ENCODE measurements around the gene GALP.

The GALP gene

GRCh38 chr19:56199687-56200086 lies 23.9 kb downstream of the GALP start:
- TF ChIP-seq, protein P1, sequence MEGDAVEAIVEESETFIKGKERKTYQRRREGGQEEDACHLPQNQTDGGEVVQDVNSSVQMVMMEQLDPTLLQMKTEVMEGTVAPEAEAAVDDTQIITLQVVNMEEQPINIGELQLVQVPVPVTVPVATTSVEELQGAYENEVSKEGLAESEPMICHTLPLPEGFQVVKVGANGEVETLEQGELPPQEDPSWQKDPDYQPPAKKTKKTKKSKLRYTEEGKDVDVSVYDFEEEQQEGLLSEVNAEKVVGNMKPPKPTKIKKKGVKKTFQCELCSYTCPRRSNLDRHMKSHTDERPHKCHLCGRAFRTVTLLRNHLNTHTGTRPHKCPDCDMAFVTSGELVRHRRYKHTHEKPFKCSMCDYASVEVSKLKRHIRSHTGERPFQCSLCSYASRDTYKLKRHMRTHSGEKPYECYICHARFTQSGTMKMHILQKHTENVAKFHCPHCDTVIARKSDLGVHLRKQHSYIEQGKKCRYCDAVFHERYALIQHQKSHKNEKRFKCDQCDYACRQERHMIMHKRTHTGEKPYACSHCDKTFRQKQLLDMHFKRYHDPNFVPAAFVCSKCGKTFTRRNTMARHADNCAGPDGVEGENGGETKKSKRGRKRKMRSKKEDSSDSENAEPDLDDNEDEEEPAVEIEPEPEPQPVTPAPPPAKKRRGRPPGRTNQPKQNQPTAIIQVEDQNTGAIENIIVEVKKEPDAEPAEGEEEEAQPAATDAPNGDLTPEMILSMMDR (IDR thresholded peaks at IDR 0.05) = no peak

DNA sequence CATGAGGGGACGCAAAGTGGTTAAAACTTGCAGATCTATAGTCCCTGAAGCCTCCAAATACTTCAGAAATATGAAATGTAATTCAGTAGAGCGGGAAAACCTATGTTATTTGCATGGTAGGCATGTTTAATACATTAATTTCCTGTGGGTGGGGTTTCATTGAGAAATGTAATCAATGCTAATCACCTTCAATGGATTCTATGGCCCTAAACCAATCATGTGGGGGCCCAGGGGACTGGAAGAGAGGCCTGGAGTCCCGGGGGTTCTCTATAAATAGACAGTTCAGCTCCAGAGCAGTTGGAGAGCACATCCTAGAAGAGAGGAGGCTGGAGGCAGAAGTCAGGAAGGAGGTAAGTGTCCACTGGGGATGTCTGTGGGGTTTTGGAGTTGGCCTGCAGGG lies 26.2 kb downstream of the GALP start, which contains the start of gene ZSCAN5C:
Gene ZSCAN5C (plus strand): TSS at position 301 of the 400 bp plus-strand sequence. CDS start 3,641 bp downstream, outside the sequence.
- TF ChIP-seq, protein P1 (IDR thresholded peaks at IDR 0.05) = no peak

- TF ChIP-seq, protein P1 (IDR thresholded peaks at IDR 0.05) = no peak
Measured at GRCh38 chr19:56209091-56209490, 33.3 kb downstream of the GALP start.

DNA sequence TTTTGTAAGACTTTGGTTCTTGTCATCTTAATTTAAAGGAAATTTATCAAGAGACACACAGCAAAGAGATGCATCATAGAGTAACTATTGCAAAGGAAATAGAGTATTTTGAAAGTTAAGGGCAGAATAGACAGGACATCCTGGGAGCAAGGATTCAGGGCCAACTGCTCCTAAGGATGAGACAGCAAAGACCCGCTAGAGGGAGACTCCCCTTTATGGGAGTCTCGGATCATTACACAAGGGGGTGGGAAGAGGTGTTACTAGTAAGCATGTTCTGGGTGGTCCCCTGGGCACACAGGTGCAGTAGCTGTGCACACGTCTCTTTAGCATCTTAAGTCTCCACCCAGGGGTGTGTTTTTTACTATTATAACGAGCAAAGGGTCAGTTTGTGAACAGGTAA lies 35.9 kb downstream of the GALP start:
- TF ChIP-seq, protein P1 (IDR thresholded peaks at IDR 0.05) = no peak

DNA sequence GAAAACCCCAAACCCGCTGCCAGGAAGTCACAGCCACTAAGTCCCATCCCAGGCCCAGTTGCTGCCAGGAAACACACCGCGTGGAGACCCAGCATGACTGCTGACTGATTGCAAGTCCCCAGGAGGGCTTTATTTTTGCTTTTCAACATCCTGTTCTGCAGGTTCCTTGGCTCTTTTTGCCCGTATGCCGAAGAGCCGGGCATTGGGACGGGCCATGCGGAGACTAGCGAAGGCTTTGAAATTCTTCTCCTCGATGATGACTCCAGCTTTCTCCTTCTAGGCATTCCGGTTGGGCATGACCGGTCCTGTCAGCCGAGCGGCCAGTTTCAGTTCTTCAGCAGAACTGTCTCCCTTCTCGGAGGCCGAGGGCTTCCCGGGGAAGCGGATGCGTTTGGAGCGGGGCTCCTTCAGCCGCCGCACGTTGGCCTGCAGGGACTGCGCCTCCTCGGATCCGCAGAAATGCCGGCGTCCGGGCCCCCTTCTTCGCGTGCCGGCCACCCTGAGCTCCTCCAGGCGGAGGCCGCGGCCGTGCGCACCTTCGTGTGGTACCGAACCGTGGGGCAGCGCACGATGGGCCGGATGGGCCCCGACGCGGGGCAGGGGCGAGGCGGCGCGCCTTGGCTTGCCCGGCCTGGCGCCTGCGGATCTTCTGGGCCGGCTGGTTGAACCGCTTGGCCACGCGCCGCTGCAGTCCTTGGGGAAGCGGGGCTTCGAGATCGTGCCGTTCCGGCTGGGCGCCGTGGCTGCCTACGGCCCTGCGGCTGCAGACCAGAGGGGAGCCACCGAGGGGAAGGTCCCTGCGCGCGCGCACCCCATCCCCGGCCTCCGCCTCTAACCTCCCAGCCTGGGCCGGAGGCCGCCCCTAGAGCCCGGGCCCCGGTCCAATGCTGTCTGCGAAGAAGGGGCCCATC lies 41.5 kb downstream of the GALP start:
- TF ChIP-seq, protein P1 (IDR thresholded peaks at IDR 0.05) = no peak

GRCh38 chr19:56218961-56219360 lies 43.2 kb downstream of the GALP start:
- TF ChIP-seq, protein P1 (IDR thresholded peaks at IDR 0.05) = no peak

DNA sequence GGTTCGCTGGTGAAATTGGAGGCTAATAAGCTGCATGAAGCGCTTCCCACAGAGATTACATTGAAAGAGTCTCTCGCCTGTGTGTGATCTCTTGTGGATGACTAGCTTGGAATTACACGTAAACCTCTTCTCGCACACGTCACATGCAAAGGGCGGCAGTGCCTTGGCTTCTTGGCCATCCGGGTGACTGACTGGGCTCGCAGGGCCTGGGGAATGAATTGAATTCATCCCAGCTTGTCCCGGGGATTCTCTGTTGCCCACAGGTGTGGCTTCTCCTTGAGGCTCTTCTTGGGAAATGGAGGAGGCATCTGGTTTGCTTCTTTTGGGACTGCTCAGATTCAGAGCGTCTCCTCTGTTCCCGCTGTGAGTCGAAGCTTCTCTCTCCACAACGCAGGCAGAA lies 46.0 kb downstream of the GALP start:
- TF ChIP-seq, protein P1 (IDR thresholded peaks at IDR 0.05) = no peak

All from LNCAP (cell line).